ENCODE data around the gene FAM151A.
"Not testable (repeated sequence)": the region's sequence is repeated elsewhere in the genome, so short reads cannot be mapped to it uniquely, and the experiment has no call there.

The FAM151A gene

GRCh38 chr1:54645806-54646676 lies 22.7 kb upstream of the FAM151A start:
- TF ChIP-seq CTCF (IDR thresholded peaks at IDR 0.05; ENCODE audit: insufficient read depth, low read length, poor library complexity, severe bottlenecking) = no peak
- Histone ChIP-seq H3K36me3 (ENCODE audit: control insufficient read depth, insufficient read depth, low read length) (no peaks in the 10 kb centered on the region), H3K4me3 (replicated peaks; ENCODE audit: low read depth, low read length) (no peak overlapping the region), H3K27me3 (replicated peaks; ENCODE audit: control insufficient read depth, insufficient read depth, low read length) (no peaks in the 10 kb centered on the region)
- no peak for DNase-seq (ENCODE audit: extremely low read depth, insufficient read length)

GRCh38 chr1:54643736-54644135 lies 20.4 kb upstream of the FAM151A start:
- DNase-seq (ENCODE audit: extremely low read depth, insufficient read length) = no peak
- H3K4me3 ChIP-seq (replicated peaks; ENCODE audit: low read depth, low read length) = no peak overlapping the region
- H3K27me3 ChIP-seq (replicated peaks; ENCODE audit: control insufficient read depth, insufficient read depth, low read length) = no peaks in the 10 kb centered on the region
- TF ChIP-seq CTCF (IDR thresholded peaks at IDR 0.05; ENCODE audit: insufficient read depth, low read length, poor library complexity, severe bottlenecking) = no peak
- no peaks in the 10 kb centered on the region for H3K36me3 ChIP-seq (ENCODE audit: control insufficient read depth, insufficient read depth, low read length)

GRCh38 chr1:54640863-54641836 lies 17.8 kb upstream of the FAM151A start, which contains the start of gene MROH7:
Gene MROH7, plus strand, starts transcription at chr1:54641786. Its CDS starts 11,141 bp downstream, at chr1:54652927.
- no peak for TF ChIP-seq CTCF (IDR thresholded peaks at IDR 0.05; ENCODE audit: insufficient read depth, low read length, poor library complexity, severe bottlenecking)
- H3K27me3 ChIP-seq (replicated peaks; ENCODE audit: control insufficient read depth, insufficient read depth, low read length) = no peaks in the 10 kb centered on the region
- no peak for DNase-seq (ENCODE audit: extremely low read depth, insufficient read length)
- H3K36me3 ChIP-seq (ENCODE audit: control insufficient read depth, insufficient read depth, low read length) = no peaks in the 10 kb centered on the region
- no peak within 1 kb of the TSS for H3K4me3 ChIP-seq (replicated peaks; ENCODE audit: low read depth, low read length)

GRCh38 chr1:54640361-54640760 lies 17.0 kb upstream of the FAM151A start:
- no peak for TF ChIP-seq CTCF (IDR thresholded peaks at IDR 0.05; ENCODE audit: insufficient read depth, low read length, poor library complexity, severe bottlenecking)
- DNase-seq (ENCODE audit: extremely low read depth, insufficient read length) = no peak
- H3K27me3 ChIP-seq (replicated peaks; ENCODE audit: control insufficient read depth, insufficient read depth, low read length) = no peaks in the 10 kb centered on the region
- no peak overlapping the region for H3K4me3 ChIP-seq (replicated peaks; ENCODE audit: low read depth, low read length)
- no peaks in the 10 kb centered on the region for H3K36me3 ChIP-seq (ENCODE audit: control insufficient read depth, insufficient read depth, low read length)

GRCh38 chr1:54636461-54637446 lies 13.4 kb upstream of the FAM151A start:
- not testable (repeated sequence) for DNase-seq (ENCODE audit: extremely low read depth, insufficient read length); H3K36me3 ChIP-seq (ENCODE audit: control insufficient read depth, insufficient read depth, low read length); H3K4me3 ChIP-seq (replicated peaks; ENCODE audit: low read depth, low read length); H3K27me3 ChIP-seq (replicated peaks; ENCODE audit: control insufficient read depth, insufficient read depth, low read length)

- not testable (repeated sequence) for H3K4me3 ChIP-seq (replicated peaks; ENCODE audit: low read depth, low read length); H3K27me3 ChIP-seq (replicated peaks; ENCODE audit: control insufficient read depth, insufficient read depth, low read length); DNase-seq (ENCODE audit: extremely low read depth, insufficient read length); H3K36me3 ChIP-seq (ENCODE audit: control insufficient read depth, insufficient read depth, low read length)
These were observed 12.5 kb upstream of the FAM151A start for GRCh38 chr1:54635804-54636203.
